Cardiac fibroblast (primary cell): ENCODE data around the gene NPAS3.

Source experiments
- DNase-seq, 2 donors: peaks; one replicate each; pipeline versions ENCODE4 v3.0.0 to v3.0.0-alpha.2; 2010; ENCODE audit warnings: low read depth in 2 of 2
- H3K4me3 ChIP-seq, 2 donors: replicated peaks in 1 of 2; 1 replicate in 1 of 2; 2 replicates in 1 of 2; pipeline ENCODE4 v1.5.1; 2011; ENCODE audit warnings: low read depth in 2 of 2, low read length in 2 of 2, mild to moderate bottlenecking in 2 of 2, moderate library complexity in 1 of 2
- CTCF ChIP-seq: IDR thresholded peaks from one replicate; pipeline ENCODE4 v1.5.1; 2011; ENCODE audit warnings: low read depth, mild to moderate bottlenecking, low read length, inconsistent platforms

Gene NPAS3

GRCh38 chr14:33734387-33734786, 795.7 kb downstream of the NPAS3 start:
- DNase-seq = no peak
- no peak for TF ChIP-seq CTCF
- no peak overlapping the region for H3K4me3 ChIP-seq

GRCh38 chr14:33736299-33736825, 797.7 kb downstream of the NPAS3 start:
- H3K4me3 ChIP-seq = no peak overlapping the region
- TF ChIP-seq CTCF = no peak
- no peak for DNase-seq

- no peak overlapping the region for H3K4me3 ChIP-seq
- TF ChIP-seq CTCF = no peak
- DNase-seq = no peak
Measured at GRCh38 chr14:33736979-33737378, 798.3 kb downstream of the NPAS3 start.

GRCh38 chr14:33737446-33737845, 798.8 kb downstream of the NPAS3 start:
- DNase-seq = peak; percentile 48 to 63
- TF ChIP-seq CTCF = no peak
- no peak overlapping the region for H3K4me3 ChIP-seq

GRCh38 chr14:33738029-33738428, 799.4 kb downstream of the NPAS3 start:
- no peak overlapping the region for H3K4me3 ChIP-seq
- no peak for DNase-seq
- no peak for TF ChIP-seq CTCF

GRCh38 chr14:33738491-33738890, 799.8 kb downstream of the NPAS3 start:
- no peak for TF ChIP-seq CTCF
- no peak overlapping the region for H3K4me3 ChIP-seq
- no peak for DNase-seq

GRCh38 chr14:33740531-33740930, 801.9 kb downstream of the NPAS3 start:
- no peak for TF ChIP-seq CTCF
- H3K4me3 ChIP-seq = no peak overlapping the region
- DNase-seq = peak in 1 of 2 donors; percentile 56
